Astrocyte (in vitro differentiated cells and primary cell): ENCODE data around the gene ASPSCR1. TPM values are rescaled to one million over a fixed set of nuclear protein-coding genes. Genes with fewer than 3 reads are reported as not detected.

Experiments used
- DNase-seq: peaks from one replicate; pipeline ENCODE4 v3.0.0-alpha.2; 2010; ENCODE audit warnings: low read depth
- FAIRE-seq: peaks from 2 replicates; lab custom pipeline; 2011; peaks lifted over from hg19 to GRCh38; lab: Jason Lieb, UNC
- H2AFZ ChIP-seq: 2 replicates; pipeline ENCODE4 v1.6.0; 2012; ENCODE audit warnings: low read depth, low read length, inconsistent platforms
- H3K27ac ChIP-seq: 2 replicates; pipeline ENCODE4 v1.5.1; 2011; ENCODE audit warnings: low read depth, low read length, inconsistent platforms
- H3K27me3 ChIP-seq: 2 replicates; pipeline ENCODE4 v1.6.0; 2011; ENCODE audit warnings: low read length, inconsistent platforms; ENCODE audit not compliant: insufficient read depth
- H3K36me3 ChIP-seq: 2 replicates; pipeline ENCODE4 v1.5.1; 2011; ENCODE audit warnings: low read length, inconsistent platforms; ENCODE audit not compliant: insufficient read depth
- H3K4me1 ChIP-seq: 2 replicates; pipeline ENCODE4 v1.5.1; 2011; ENCODE audit warnings: low read length, inconsistent platforms; ENCODE audit not compliant: insufficient read depth
- H3K4me2 ChIP-seq: 2 replicates; pipeline ENCODE4 v1.6.0; 2012; ENCODE audit warnings: low read length, inconsistent platforms
- H3K4me3 ChIP-seq: 2 replicates; pipeline ENCODE4 v1.5.1; 2011; ENCODE audit warnings: low read depth, mild to moderate bottlenecking, low read length, inconsistent platforms; ENCODE audit not compliant: insufficient read depth
- H3K79me2 ChIP-seq: 2 replicates; pipeline ENCODE4 v1.6.0; 2012; ENCODE audit warnings: mild to moderate bottlenecking, low read length, inconsistent platforms; ENCODE audit not compliant: insufficient read depth
- H3K9ac ChIP-seq: 2 replicates; pipeline ENCODE4 v1.6.0; 2012; ENCODE audit warnings: mild to moderate bottlenecking, low read length, inconsistent platforms
- H3K9me3 ChIP-seq: 2 replicates; pipeline ENCODE4 v1.5.1; 2012; ENCODE audit warnings: low read depth, mild to moderate bottlenecking, low read length, inconsistent platforms; ENCODE audit not compliant: insufficient read depth
- H4K20me1 ChIP-seq: 2 replicates; pipeline ENCODE4 v1.6.0; 2012; ENCODE audit warnings: low read length, inconsistent platforms; ENCODE audit not compliant: insufficient read depth
- H3K27ac Mint-ChIP-seq: one replicate; pipeline ENCODE4 v1.8.0; 2021; ENCODE audit warnings: mild to moderate bottlenecking, mixed read lengths; ENCODE audit not compliant: unreplicated experiment
- H3K27me3 Mint-ChIP-seq: one replicate; pipeline ENCODE4 v1.8.0; 2021; ENCODE audit warnings: low read depth, mixed read lengths; ENCODE audit not compliant: unreplicated experiment
- H3K36me3 Mint-ChIP-seq: one replicate; pipeline ENCODE4 v1.8.0; 2021; ENCODE audit warnings: low read depth, mixed read lengths; ENCODE audit not compliant: unreplicated experiment
- H3K4me1 Mint-ChIP-seq: one replicate; pipeline ENCODE4 v1.8.0; 2021; ENCODE audit warnings: low read depth, mixed read lengths; ENCODE audit not compliant: unreplicated experiment
- H3K4me3 Mint-ChIP-seq: one replicate; pipeline ENCODE4 v1.8.0; 2021; ENCODE audit warnings: mild to moderate bottlenecking, moderate library complexity, mixed read lengths; ENCODE audit not compliant: unreplicated experiment
- H3K9me3 Mint-ChIP-seq: one replicate; pipeline ENCODE4 v1.8.0; 2021; ENCODE audit warnings: mild to moderate bottlenecking, mixed read lengths; ENCODE audit not compliant: unreplicated experiment
- CTCF ChIP-seq: IDR thresholded peaks from 2 replicates; pipeline ENCODE4 v1.5.1; 2011; ENCODE audit warnings: low read depth, mild to moderate bottlenecking, inconsistent platforms, low read length, moderate library complexity; ENCODE audit not compliant: insufficient read depth
- EZH2 ChIP-seq: IDR thresholded peaks from 2 replicates; pipeline ENCODE4 v1.6.1; 2012; ENCODE audit warnings: mild to moderate bottlenecking, low read length, inconsistent platforms; ENCODE audit not compliant: insufficient read depth
- total RNA-seq: library from RNA; stranded (reverse); gene quantifications from 2 replicates; pipeline ENCODE4 v1.2.1, GENCODE V29; 2021

The ASPSCR1 gene
- total RNA-seq, 1 donor from 2014 or later = 25.5 TPM

DNA sequence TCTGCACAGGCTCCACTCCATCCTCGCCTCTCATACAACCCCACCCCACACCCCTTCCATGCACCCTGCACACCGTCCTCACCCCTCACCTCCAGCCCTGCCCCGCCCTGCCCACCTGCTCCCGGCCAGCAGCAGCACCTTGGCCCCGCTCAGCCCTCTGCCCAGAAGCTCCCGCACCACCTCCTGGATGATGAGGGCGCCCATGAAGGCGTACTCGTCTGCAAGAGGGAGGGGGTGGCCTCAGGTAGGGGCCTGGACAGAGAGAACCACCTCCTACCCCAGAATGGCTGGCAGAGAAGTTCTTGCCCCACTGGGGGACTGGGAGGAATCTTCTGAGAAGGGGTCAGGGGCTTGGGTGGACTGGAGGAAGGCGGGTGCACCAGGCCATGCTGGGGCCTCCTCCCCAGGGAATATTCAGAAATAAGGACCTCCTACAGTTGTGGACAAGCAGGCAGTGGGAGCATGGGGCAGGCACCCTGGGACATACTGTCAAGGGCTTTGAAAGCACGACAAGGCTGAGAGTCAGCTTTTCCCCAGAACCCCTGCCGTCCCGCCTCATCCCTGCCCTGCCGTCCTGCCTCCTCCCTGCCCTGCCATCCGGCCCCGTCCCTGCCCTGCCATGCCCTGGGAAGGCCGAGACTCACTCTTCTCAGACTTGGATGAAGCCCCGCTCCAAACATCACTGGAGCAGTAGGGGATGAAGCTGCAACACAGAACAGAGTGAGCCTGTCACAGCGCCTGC lies 19.6 kb upstream of the ASPSCR1 start:
- H3K4me2 ChIP-seq = no peak overlapping the region
- Mint-ChIP-seq H3K27me3 (peaks cover 30% of the 10 kb centered on the region), H3K27ac (no peak overlapping the region), H3K4me1 (peaks cover 3% of the 10 kb centered on the region), H3K9me3 (peaks cover 2% of the 10 kb centered on the region), H3K36me3 (no peaks in the 10 kb centered on the region), H3K4me3 (no peak overlapping the region)
- DNase-seq (no peak), FAIRE-seq (no peak)
- peaks cover 26% of the 10 kb centered on the region for H3K27me3 ChIP-seq
- no peak overlapping the region for H3K27ac ChIP-seq
- no peaks in the 10 kb centered on the region for H3K79me2 ChIP-seq
- H3K4me1 ChIP-seq = no peaks in the 10 kb centered on the region
- peaks cover 7% of the 10 kb centered on the region for H4K20me1 ChIP-seq
- no peak for TF ChIP-seq EZH2
- no peak for TF ChIP-seq CTCF
- no peaks in the 10 kb centered on the region for H3K36me3 ChIP-seq
- no peak overlapping the region for H3K4me3 ChIP-seq
- no peaks in the 10 kb centered on the region for H3K9me3 ChIP-seq
- no peak overlapping the region for H3K9ac ChIP-seq
- H2AFZ ChIP-seq = no peak overlapping the region

DNA sequence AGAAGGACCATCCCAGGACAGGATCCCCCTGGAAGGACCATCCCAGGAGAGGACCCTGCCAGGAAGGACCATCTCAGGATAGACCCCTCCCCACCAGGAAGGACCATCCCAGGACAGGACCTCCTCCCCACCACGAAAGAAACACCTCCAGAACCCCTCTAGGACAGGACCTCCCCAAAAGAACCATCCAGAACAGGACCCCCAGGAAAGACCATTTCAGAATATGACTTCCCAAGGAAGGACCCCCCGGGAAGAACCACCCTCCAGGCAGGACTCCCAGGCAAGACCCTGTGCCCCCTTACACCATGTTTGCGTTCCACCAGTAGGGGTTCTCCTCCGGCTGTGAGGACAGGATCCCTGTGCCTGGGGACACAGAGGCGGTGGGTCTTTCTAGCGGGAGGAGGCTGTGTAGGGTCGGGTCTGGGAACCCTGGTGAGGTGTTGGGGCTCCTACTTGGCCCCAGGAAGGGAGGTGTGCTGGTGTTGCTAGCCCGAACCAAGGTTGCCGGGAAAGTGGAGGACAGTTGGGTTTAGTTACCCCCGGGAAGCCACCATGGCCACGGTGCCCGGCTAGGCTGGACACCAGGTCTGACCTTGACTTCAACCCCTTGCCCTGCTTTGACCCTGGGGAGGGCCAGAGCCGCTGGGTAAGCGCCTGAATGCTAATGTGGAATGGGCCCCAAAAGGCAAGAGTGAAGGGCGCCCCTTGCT lies 18.6 kb upstream of the ASPSCR1 start:
- Histone ChIP-seq H3K4me3 (no peak overlapping the region), H3K27ac (no peak overlapping the region), H3K4me1 (no peaks in the 10 kb centered on the region), H3K9ac (no peak overlapping the region), H3K9me3 (no peaks in the 10 kb centered on the region), H3K79me2 (no peaks in the 10 kb centered on the region), H3K36me3 (no peaks in the 10 kb centered on the region), H4K20me1 (peaks cover 7% of the 10 kb centered on the region), H3K4me2 (no peak overlapping the region), H3K27me3 (peaks cover 34% of the 10 kb centered on the region), H2AFZ (no peak overlapping the region)
- no peak overlapping the region for H3K4me3 Mint-ChIP-seq
- peaks cover 3% of the 10 kb centered on the region for H3K4me1 Mint-ChIP-seq
- no peak for DNase-seq
- H3K27ac Mint-ChIP-seq = no peak overlapping the region
- peaks cover 2% of the 10 kb centered on the region for H3K9me3 Mint-ChIP-seq
- FAIRE-seq = no peak
- peaks cover 37% of the 10 kb centered on the region for H3K27me3 Mint-ChIP-seq
- no peaks in the 10 kb centered on the region for H3K36me3 Mint-ChIP-seq
- TF ChIP-seq EZH2 (no peak), CTCF (no peak)
